ENCODE measurements around the gene HMGXB4. TPM values are rescaled to one million over a fixed set of nuclear protein-coding genes. Genes with fewer than 3 reads are reported as not detected.

The HMGXB4 gene
- total and polyA plus RNA-seq, 3 donors from 2014 or later: 26.5 to 63.4 (median 58.7) TPM

GRCh38 chr22:35257002-35257320 is 332 bp upstream of the HMGXB4 start:
- H3K4me3 ChIP-seq: peak overlapping the region; percentile 94 to 96
- no peaks in the 10 kb centered on the region for H3K9me3 ChIP-seq
- intact Hi-C loops (cut with DNase I; ENCODE audit: low total_unique reads): no loop called here
- 3 to 4% methylated on average over 3 of the region's 3 CpGs for WGBS, 2 donors
- peak overlapping the region; percentile 99 for H3K27ac ChIP-seq
- no peaks in the 10 kb centered on the region for H3K27me3 ChIP-seq
- no peak for DNase-seq
- H3K36me3 ChIP-seq (ENCODE audit: low read depth, missing control alignments): no peaks in the 10 kb centered on the region
- TF ChIP-seq, protein P1, sequence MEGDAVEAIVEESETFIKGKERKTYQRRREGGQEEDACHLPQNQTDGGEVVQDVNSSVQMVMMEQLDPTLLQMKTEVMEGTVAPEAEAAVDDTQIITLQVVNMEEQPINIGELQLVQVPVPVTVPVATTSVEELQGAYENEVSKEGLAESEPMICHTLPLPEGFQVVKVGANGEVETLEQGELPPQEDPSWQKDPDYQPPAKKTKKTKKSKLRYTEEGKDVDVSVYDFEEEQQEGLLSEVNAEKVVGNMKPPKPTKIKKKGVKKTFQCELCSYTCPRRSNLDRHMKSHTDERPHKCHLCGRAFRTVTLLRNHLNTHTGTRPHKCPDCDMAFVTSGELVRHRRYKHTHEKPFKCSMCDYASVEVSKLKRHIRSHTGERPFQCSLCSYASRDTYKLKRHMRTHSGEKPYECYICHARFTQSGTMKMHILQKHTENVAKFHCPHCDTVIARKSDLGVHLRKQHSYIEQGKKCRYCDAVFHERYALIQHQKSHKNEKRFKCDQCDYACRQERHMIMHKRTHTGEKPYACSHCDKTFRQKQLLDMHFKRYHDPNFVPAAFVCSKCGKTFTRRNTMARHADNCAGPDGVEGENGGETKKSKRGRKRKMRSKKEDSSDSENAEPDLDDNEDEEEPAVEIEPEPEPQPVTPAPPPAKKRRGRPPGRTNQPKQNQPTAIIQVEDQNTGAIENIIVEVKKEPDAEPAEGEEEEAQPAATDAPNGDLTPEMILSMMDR (IDR thresholded peaks at IDR 0.05): no peak
- TF ChIP-seq POLR2A (IDR thresholded peaks at IDR 0.05): no peak
- peaks cover 19% of the 10 kb centered on the region for H3K4me1 ChIP-seq

DNA sequence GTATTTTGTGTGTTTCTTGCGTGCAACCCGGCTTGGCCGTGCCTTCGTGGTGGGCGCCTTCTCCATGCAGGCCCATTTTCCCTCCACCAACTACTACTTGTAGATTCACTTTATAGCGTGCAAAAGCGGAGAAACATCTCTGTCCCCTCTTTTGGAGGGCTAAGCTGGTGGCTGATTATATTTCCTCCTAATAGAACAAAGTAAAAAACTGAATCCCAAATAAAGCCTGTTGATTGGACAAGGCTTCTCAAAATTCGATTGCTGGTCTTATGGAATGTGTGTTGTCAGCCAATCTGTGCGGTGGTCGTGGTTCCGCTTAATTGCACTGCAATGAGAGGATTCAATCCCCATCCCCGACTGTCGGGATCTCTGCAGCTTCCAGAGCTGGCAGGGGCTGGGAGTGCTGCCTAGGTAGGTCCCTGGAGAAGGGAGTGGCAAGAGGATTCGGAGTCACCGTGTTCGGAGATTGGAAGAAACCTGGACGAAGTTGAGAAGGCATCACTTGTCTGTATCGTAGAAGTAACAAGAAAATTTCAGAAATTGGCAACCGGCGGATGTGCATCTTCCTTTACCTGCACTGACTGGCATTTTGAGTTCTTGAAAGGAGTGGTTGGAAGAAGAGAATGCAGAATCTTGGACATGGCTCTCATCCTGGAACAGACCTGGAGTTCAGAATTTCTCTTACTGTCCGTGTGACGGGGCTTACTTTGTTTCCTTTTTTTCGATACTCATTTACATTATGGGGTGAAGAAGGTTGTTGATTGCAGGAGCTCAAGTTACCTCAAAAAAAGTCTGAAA is 1.1 kb downstream of the HMGXB4 start:
- 15 to 21% methylated on average over 20 to 23 of the region's 23 CpGs for WGBS, 2 donors
- H3K4me3 ChIP-seq: peak overlapping the region; percentile 94 to 96
- H3K9me3 ChIP-seq: no peaks in the 10 kb centered on the region
- H3K27me3 ChIP-seq: no peaks in the 10 kb centered on the region
- no peak for TF ChIP-seq POLR2A (IDR thresholded peaks at IDR 0.05)
- TF ChIP-seq, protein P1 (IDR thresholded peaks at IDR 0.05): no peak
- H3K4me1 ChIP-seq: peaks cover 25% of the 10 kb centered on the region
- peak; percentile 37 for DNase-seq
- peak overlapping the region; percentile 99 for H3K27ac ChIP-seq
- no peaks in the 10 kb centered on the region for H3K36me3 ChIP-seq (ENCODE audit: low read depth, missing control alignments)
- intact Hi-C loops (cut with DNase I; ENCODE audit: low total_unique reads): no loop called here

- DNase-seq: no peak
Measured at GRCh38 chr22:35264986-35265385, 7.7 kb downstream of the HMGXB4 start.

DNA sequence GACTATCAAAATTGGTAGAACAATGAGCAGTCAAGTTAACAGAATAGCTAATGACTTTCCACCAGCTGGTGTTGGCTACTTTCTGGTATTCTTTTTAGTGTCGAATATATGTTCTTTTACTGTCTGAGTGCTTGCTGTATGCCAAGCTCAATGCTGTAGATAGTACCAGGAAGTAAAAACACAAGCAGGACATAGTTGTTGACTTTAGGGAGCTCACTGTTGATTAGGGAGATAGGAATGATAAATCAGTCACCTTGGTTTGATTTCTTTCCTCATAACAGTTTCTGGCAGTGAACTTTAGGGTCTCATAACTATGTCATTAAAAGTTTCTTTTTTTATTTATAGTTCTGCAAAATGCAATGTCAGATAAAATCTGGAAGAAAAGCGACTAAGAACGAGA is 9.0 kb downstream of the HMGXB4 start:
- 76 to 81% methylated on average over 3 of the region's 3 CpGs for WGBS, 2 donors
- Histone ChIP-seq H3K27ac (no peak overlapping the region), H3K9me3 (no peaks in the 10 kb centered on the region), H3K27me3 (no peaks in the 10 kb centered on the region), H3K36me3 (ENCODE audit: low read depth, missing control alignments) (peaks cover 2% of the 10 kb centered on the region), H3K4me1 (peaks cover 8% of the 10 kb centered on the region), H3K4me3 (no peak overlapping the region)
- TF ChIP-seq, protein P1 (IDR thresholded peaks at IDR 0.05): no peak
- no peak for TF ChIP-seq POLR2A (IDR thresholded peaks at IDR 0.05)
- no peak for DNase-seq
- intact Hi-C loops (cut with DNase I; ENCODE audit: low total_unique reads): no loop called here

More at GRCh38 chr22:35264986-35265385, 7.7 kb downstream of the HMGXB4 start:
- TF ChIP-seq POLR2A (IDR thresholded peaks at IDR 0.05): no peak
- TF ChIP-seq, protein P1 (IDR thresholded peaks at IDR 0.05): no peak
- Histone ChIP-seq H3K4me3 (no peak overlapping the region), H3K36me3 (ENCODE audit: low read depth, missing control alignments) (peaks cover 2% of the 10 kb centered on the region), H3K27ac (no peak overlapping the region), H3K9me3 (no peaks in the 10 kb centered on the region), H3K4me1 (peaks cover 14% of the 10 kb centered on the region), H3K27me3 (no peaks in the 10 kb centered on the region)
- WGBS, 2 donors: 58 to 66% methylated on average over 7 of the region's 7 CpGs
- intact Hi-C loops (cut with DNase I; ENCODE audit: low total_unique reads): no loop called here

DNA sequence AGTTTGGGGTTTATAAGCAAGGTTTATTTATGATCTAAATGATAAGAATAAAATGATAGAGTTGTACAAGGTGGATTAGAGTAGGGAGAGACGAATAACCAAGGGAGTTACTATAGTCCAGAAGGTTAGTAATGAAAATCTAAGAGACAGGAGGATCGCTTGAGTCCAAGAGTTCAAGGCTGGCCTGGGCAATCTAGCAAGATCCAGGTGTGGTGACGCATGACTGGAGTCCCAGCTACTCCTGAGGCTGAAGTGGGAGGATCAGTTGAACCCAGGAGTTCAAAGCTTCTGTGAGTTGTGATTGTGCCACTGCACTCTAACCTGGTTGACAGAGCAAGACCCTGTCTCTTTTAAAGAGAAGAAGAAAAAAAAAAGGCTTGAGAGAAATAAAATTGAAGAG is 12.3 kb downstream of the HMGXB4 start:
- DNase-seq: no peak
- TF ChIP-seq, protein P1 (IDR thresholded peaks at IDR 0.05): no peak
- TF ChIP-seq POLR2A (IDR thresholded peaks at IDR 0.05): no peak
- no peak overlapping the region for H3K4me3 ChIP-seq
- intact Hi-C loops (cut with DNase I; ENCODE audit: low total_unique reads): no loop called here
- 93 to 95% methylated on average over 3 of the region's 3 CpGs for WGBS, 2 donors
- no peaks in the 10 kb centered on the region for H3K36me3 ChIP-seq (ENCODE audit: low read depth, missing control alignments)
- H3K27ac ChIP-seq: no peak overlapping the region
- H3K9me3 ChIP-seq: no peaks in the 10 kb centered on the region
- no peaks in the 10 kb centered on the region for H3K4me1 ChIP-seq
- no peaks in the 10 kb centered on the region for H3K27me3 ChIP-seq

Data from testis (tissue), 3 donors.